ENCODE measurements around the gene MSL3. TPM values are rescaled to one million over a fixed set of nuclear protein-coding genes. Genes with fewer than 3 reads are reported as not detected.

MSL3 gene
- total and polyA plus RNA-seq, 2 of the 13 experiments (the other 11 are each of a cell fraction or from before 2014, with no cell fraction given): 7.6 to 10.2 TPM

GRCh38 chrX:11751261-11751660 lies 6.8 kb upstream of the MSL3 start:
- in situ Hi-C loops (cut with HindIII; ENCODE audit: extremely low pct_ligation_motif_present, low pct_unique_long_range_greater_than_20kb) (loop anchor here (25.0 kb wide), 1 partner anchor 614 kb away; no protein-coding TSS in a partner anchor), intact Hi-C loops (cut with micrococcal nuclease; ENCODE audit: unreplicated experiment) (no loop called here)
- no peak overlapping the region for H3K9ac ChIP-seq (ENCODE audit: insufficient read depth, low read depth, low read length)
- TF ChIP-seq PITX1 (CRISPR knock-in tag; IDR thresholded peaks at IDR 0.05) (no peak), TMF1 (CRISPR knock-in tag; IDR thresholded peaks at IDR 0.05; ENCODE audit: low read depth) (no peak), ZNF446 (CRISPR knock-in tag; IDR thresholded peaks at IDR 0.05) (no peak), ZNF3 (CRISPR knock-in tag; IDR thresholded peaks at IDR 0.05) (no peak), BRCA1 (CRISPR knock-in tag; IDR thresholded peaks at IDR 0.05) (no peak), HDAC6 (IDR thresholded peaks at IDR 0.05; ENCODE audit: low read depth, low read length) (no peak), ATF5 (CRISPR knock-in tag; IDR thresholded peaks at IDR 0.05; ENCODE audit: low read depth) (no peak), ZFP37 (CRISPR knock-in tag; IDR thresholded peaks at IDR 0.05; ENCODE audit: borderline replicate concordance) (no peak), HOXA5 (CRISPR knock-in tag; IDR thresholded peaks at IDR 0.05) (no peak), SP140L (CRISPR knock-in tag; IDR thresholded peaks at IDR 0.05; ENCODE audit: borderline replicate concordance) (no peak), RERE (CRISPR knock-in tag; IDR thresholded peaks at IDR 0.05; ENCODE audit: low read depth) (no peak)
- no peaks in the 10 kb centered on the region for H3K79me2 ChIP-seq (ENCODE audit: insufficient read depth, low read length)
- no peak for ATAC-seq
- BruUV-seq (replicated peaks): no TSS peak
- H2AFZ ChIP-seq (ENCODE audit: low read length): no peak overlapping the region
- H3K4me1 ChIP-seq (ENCODE audit: insufficient read depth, low read length): peaks cover 16% of the 10 kb centered on the region
- no peak overlapping the region for H3K4me2 ChIP-seq (ENCODE audit: low read depth, low read length)
- no peak for DNase-seq (ENCODE audit: low spot score)
- CTCF ChIA-PET (ENCODE audit: low intra/inter-chr PET ratio, low total read pairs): no interaction called here
- FAIRE-seq: no peak
- no peak overlapping the region for H3K27ac ChIP-seq (ENCODE audit: extremely low read length, insufficient read depth, low read length)
- POLR2A ChIA-PET: no interaction called here
- no peaks in the 10 kb centered on the region for H3K36me3 ChIP-seq (replicated peaks in 1 of 2; ENCODE audit: control insufficient read depth in 1 of 2, insufficient read depth in 2 of 2, low read length in 2 of 2)
- H3K9me3 ChIP-seq (ENCODE audit: low read length): no peaks in the 10 kb centered on the region
- no peak overlapping the region for H3K4me3 ChIP-seq (replicated peaks in 1 of 3; ENCODE audit: insufficient read depth in 1 of 3, low read depth in 2 of 3, low read length in 3 of 3)
- H4K20me1 ChIP-seq (ENCODE audit: insufficient read depth, low read length): no peaks in the 10 kb centered on the region
- H3K27me3 ChIP-seq (ENCODE audit: control insufficient read depth in 1 of 2, insufficient read depth in 2 of 2, low read length in 2 of 2): peaks cover 2 to 12% of the 10 kb centered on the region in 2 experiments; a peak in 3 of 5 replicates
